Spleen (tissue), 11 donors: Measurements from ENCODE around the gene NTSR1. TPM values are rescaled to one million over a fixed set of nuclear protein-coding genes. Genes with fewer than 3 reads are reported as not detected.

Experiments used
- DNase-seq: peaks from one replicate; pipeline ENCODE4 v3.0.0-alpha.2; 2020
- H3K27ac ChIP-seq, 8 donors: fragments of 200-600 bp; sonication (generic) in 7 of 8; 1 replicate in 4 of 8; 2 replicates in 4 of 8; pipeline versions ENCODE4 v1.5.0 to v1.8.0; 2016 to 2021; ENCODE audit warnings: inconsistent platforms in 4 of 8, mild to moderate bottlenecking in 4 of 8, moderate library complexity in 1 of 8
- H3K27me3 ChIP-seq, 7 donors: fragments of 200-600 bp; sonication (generic) in 6 of 7; replicated peaks in 1 of 7; 1 replicate in 4 of 7; 2 replicates in 3 of 7; pipeline versions ENCODE4 v1.5.0 to v1.8.0; 2016 to 2021; ENCODE audit warnings: inconsistent platforms in 3 of 7, mild to moderate bottlenecking in 1 of 7
- H3K36me3 ChIP-seq, 6 donors: fragments of 200-600 bp; sonication (generic) in 5 of 6; 1 replicate in 4 of 6; 2 replicates in 2 of 6; pipeline versions ENCODE4 v1.5.0 to v1.8.0; 2016 to 2021; ENCODE audit warnings: inconsistent platforms in 2 of 6
- H3K4me1 ChIP-seq, 6 donors: fragments of 200-600 bp; sonication (generic) in 5 of 6; 1 replicate in 3 of 6; 2 replicates in 3 of 6; pipeline versions ENCODE4 v1.5.0 to v1.8.0; 2016 to 2021; ENCODE audit warnings: inconsistent platforms in 3 of 6
- H3K4me3 ChIP-seq, 8 donors: fragments of 200-600 bp; sonication (generic) in 7 of 8; 1 replicate in 4 of 8; 2 replicates in 4 of 8; pipeline versions ENCODE4 v1.5.0 to v1.8.0; 2016 to 2021; ENCODE audit warnings: inconsistent platforms in 4 of 8, mild to moderate bottlenecking in 4 of 8, moderate library complexity in 2 of 8
- H3K9me3 ChIP-seq, 8 donors: fragments of 200-600 bp; sonication (generic) in 7 of 8; 1 replicate in 4 of 8; 2 replicates in 4 of 8; pipeline versions ENCODE4 v1.5.0 to v1.8.0; 2016 to 2021; ENCODE audit warnings: inconsistent platforms in 4 of 8
- CTCF ChIP-seq, 11 experiments: fragments of 200-600 bp in 7 of 11; fragments of 450-650 bp in 4 of 11; sonication (generic) in 4 of 11; IDR thresholded peaks in 8 of 11; conservative IDR thresholded peaks in 3 of 11; 1 replicate in 7 of 11; 2 replicates in 4 of 11; pipeline versions ENCODE4 v1.4.0 to v1.8.0; 2016 to 2021; ENCODE audit warnings: antibody characterized with exemption in 11 of 11, inconsistent platforms in 4 of 11, mild to moderate bottlenecking in 1 of 11
- POLR2A ChIP-seq, 3 donors: fragments of 450-650 bp; IDR thresholded peaks; one replicate each; pipeline ENCODE4 v1.5.1; 2017; ENCODE audit warnings: antibody characterized with exemption in 3 of 3, mild to moderate bottlenecking in 1 of 3
- POLR2AphosphoS5 ChIP-seq, 3 donors: sonication (generic); formaldehyde crosslinking; IDR thresholded peaks; one replicate each; pipeline ENCODE4 v1.5.1; 2017; ENCODE audit warnings: antibody characterized with exemption in 3 of 3
- WGBS, 5 donors: extraction: QIAGEN DNeasy Blood & Tissue Kit in 3 of 5; methylation state at CpG; one replicate each; pipeline versions ENCODE4 v1.1.5 to v1.1.7; 2013 to 2018; 5-methylcytosine and 5-hydroxymethylcytosine counted together
- intact Hi-C: fragments of 100-400 bp; cut with DNase I; formaldehyde crosslinking; loops from one replicate; pipeline ENCODE4 v1.15.0; 2023; ENCODE audit warnings: low total_unique reads
- polyA plus RNA-seq, 3 donors: library from polyadenylated mRNA; stranded (reverse); fragments of 200-250 nt; gene quantifications; one replicate each; pipeline ENCODE4 v1.2.1, GENCODE V29; 2013
- total RNA-seq, 7 donors: library from RNA; depleted of rRNA in 3 of 7; stranded (reverse); fragments of >200 nt in 3 of 7; fragmentation: NEBNext Ultra II Directional in 4 of 7; extraction: Animal tissue kit (Norgen Biotek cat#: 25700) in 4 of 7; gene quantifications; one replicate each; pipeline versions ENCODE4 v1.1.0 to v1.2.1, GENCODE V29; 2016 to 2021
- donor health status: healthy with polysubstance abuse.
- donor health status: DM: no; HTN: no; CAD: no; lungs with moderate emphysema.
- donor health status: DM: no; HTN: no; CAD: no.
- donor health status: Bipolar disorder and iron deficiency.
- donor health status: healthy.
- donor health status: DM: no; HTN: no; CAD: no.
- donor health status: DM: yes; HTN: yes; CAD: no.

The NTSR1 gene
- total and polyA plus RNA-seq, 10 donors = 0.14 to 5.7 (median 0.71) TPM

GRCh38 chr20:62664019-62664971 lies 44.3 kb upstream of the NTSR1 start:
- 88 to 96% (median 94%) methylated on average over 15 to 18 of the region's 18 CpGs for WGBS, 5 donors
- no peak for DNase-seq
- Histone ChIP-seq H3K36me3 (peaks cover 0 to 30% (median 0%) of the 10 kb centered on the region in 6 donors), H3K4me1 (peaks cover 0 to 34% (median 14%) of the 10 kb centered on the region in 6 donors), H3K27ac (no peak overlapping the region), H3K9me3 (no peaks in the 10 kb centered on the region), H3K27me3 (no peaks in the 10 kb centered on the region), H3K4me3 (no peak overlapping the region)
- no peak for TF ChIP-seq CTCF (IDR thresholded peaks at IDR 0.05 in 8 of 11, conservative IDR thresholded peaks at IDR 0.05 in 3 of 11)
- TF ChIP-seq POLR2AphosphoS5 (IDR thresholded peaks at IDR 0.05) = no peak
- no peak for TF ChIP-seq POLR2A (IDR thresholded peaks at IDR 0.05)
- intact Hi-C loops = no loop called here

- WGBS, 5 donors = 94 to 99% (median 97%) methylated on average over 12 of the region's 12 CpGs
- no peaks in the 10 kb centered on the region for H3K27me3 ChIP-seq
- no peak for DNase-seq
- no peak overlapping the region for H3K27ac ChIP-seq
- no peak overlapping the region for H3K4me3 ChIP-seq
- H3K9me3 ChIP-seq = no peaks in the 10 kb centered on the region
- intact Hi-C loops = loop anchor here (5.0 kb wide), 1 partner anchor 127 kb away; no protein-coding TSS in a partner anchor
- peaks cover 0 to 30% (median 14%) of the 10 kb centered on the region in 6 donors for H3K4me1 ChIP-seq
- TF ChIP-seq CTCF (IDR thresholded peaks at IDR 0.05 in 8 of 11, conservative IDR thresholded peaks at IDR 0.05 in 3 of 11) (no peak), POLR2AphosphoS5 (IDR thresholded peaks at IDR 0.05) (no peak), POLR2A (IDR thresholded peaks at IDR 0.05) (no peak)
- peaks cover 0 to 20% (median 0%) of the 10 kb centered on the region in 6 donors for H3K36me3 ChIP-seq
Observed at GRCh38 chr20:62665153-62665754, 43.4 kb upstream of the NTSR1 start.

- H3K36me3 ChIP-seq = peaks cover 0 to 16% (median 0%) of the 10 kb centered on the region in 6 donors
- intact Hi-C loops = loop anchor here (5.0 kb wide), 1 partner anchor 126 kb away; no protein-coding TSS in a partner anchor
Observed at GRCh38 chr20:62665826-62666735, 42.6 kb upstream of the NTSR1 start.

More at GRCh38 chr20:62665826-62666735, 42.6 kb upstream of the NTSR1 start:
- H3K9me3 ChIP-seq = no peaks in the 10 kb centered on the region
- H3K27me3 ChIP-seq = no peaks in the 10 kb centered on the region
- DNase-seq = no peak
- TF ChIP-seq POLR2A (IDR thresholded peaks at IDR 0.05) = no peak
- H3K4me3 ChIP-seq = no peak overlapping the region
- 81 to 89% (median 84%) methylated on average over 24 to 28 of the region's 33 CpGs for WGBS, 5 donors
- H3K27ac ChIP-seq = peak overlapping the region in 1 of 8 donors; percentile 26
- H3K4me1 ChIP-seq = peaks cover 0 to 30% (median 14%) of the 10 kb centered on the region in 6 donors
